HepG2 (cell line): ENCODE results near the gene PTPRCAP. TPM values are rescaled to one million over a fixed set of nuclear protein-coding genes. Genes with fewer than 3 reads are reported as not detected.

Experiments
- AGO1 ChIP-seq: fragments of 200-400 bp; formaldehyde crosslinking; IDR thresholded peaks from 2 replicates; pipeline ENCODE4 v1.6.1; 2017; ENCODE audit warnings: mild to moderate bottlenecking, low read depth, low read length, moderate library complexity; ENCODE audit not compliant: poor library complexity, severe bottlenecking
- ATAD3A ChIP-seq: sonication (generic); formaldehyde crosslinking; IDR thresholded peaks from 2 replicates; pipeline ENCODE4 v1.4.0; 2020; ENCODE audit warnings: missing genetic modification reagents
- BRD4 ChIP-seq: sonication (generic); formaldehyde crosslinking; IDR thresholded peaks from 2 replicates; pipeline ENCODE4 v1.4.0; 2020; ENCODE audit warnings: missing genetic modification reagents
- FUBP1 ChIP-seq: sonication (generic); formaldehyde crosslinking; IDR thresholded peaks from 2 replicates; pipeline ENCODE4 v1.5.1; 2020; ENCODE audit warnings: missing genetic modification reagents, mild to moderate bottlenecking, borderline replicate concordance
- GTF3A ChIP-seq: sonication (generic); formaldehyde crosslinking; conservative IDR thresholded peaks from 2 replicates; pipeline ENCODE4 v1.4.0; 2020; ENCODE audit warnings: mild to moderate bottlenecking, missing genetic modification reagents
- IRF9 ChIP-seq: sonication (generic); formaldehyde crosslinking; IDR thresholded peaks from 2 replicates; pipeline ENCODE4 v1.8.0; 2022; ENCODE audit warnings: missing genetic modification reagents, mild to moderate bottlenecking, borderline replicate concordance
- KIAA2018 ChIP-seq: sonication (generic); formaldehyde crosslinking; IDR thresholded peaks from 2 replicates; pipeline ENCODE4 v1.5.0; 2020; ENCODE audit warnings: mild to moderate bottlenecking, missing genetic modification reagents, borderline replicate concordance
- PAX8 ChIP-seq: sonication (generic); formaldehyde crosslinking; IDR thresholded peaks from 2 replicates; pipeline ENCODE4 v1.8.0; 2022; ENCODE audit warnings: mild to moderate bottlenecking, missing genetic modification reagents, borderline replicate concordance
- RBM22 ChIP-seq: fragments of 200-400 bp; formaldehyde crosslinking; optimal IDR thresholded peaks from 2 replicates; pipeline ENCODE3; 2017; ENCODE audit warnings: mild to moderate bottlenecking, low read length, moderate library complexity
- SAP130 ChIP-seq: IDR thresholded peaks from 2 replicates; pipeline ENCODE4 v1.6.1; 2016; ENCODE audit warnings: low read depth
- ZFP1 ChIP-seq: IDR thresholded peaks from 2 replicates; pipeline ENCODE4 v1.6.1; 2016
- ZNF3 ChIP-seq: IDR thresholded peaks from 2 replicates; pipeline ENCODE4 v1.7.0; 2017; ENCODE audit warnings: inconsistent platforms
- ZNF431 ChIP-seq: sonication (generic); formaldehyde crosslinking; IDR thresholded peaks from 2 replicates; pipeline ENCODE4 v1.9.0; 2022; ENCODE audit warnings: missing genetic modification reagents, low read depth, mild to moderate bottlenecking, borderline replicate concordance
- ZSCAN31 ChIP-seq: sonication (generic); formaldehyde crosslinking; IDR thresholded peaks from 2 replicates; pipeline ENCODE4 v1.5.0; 2020; ENCODE audit warnings: low read depth, mild to moderate bottlenecking, missing genetic modification reagents
- ZXDC ChIP-seq: sonication (generic); formaldehyde crosslinking; IDR thresholded peaks from 2 replicates; pipeline ENCODE4 v1.5.0; 2020; ENCODE audit warnings: mild to moderate bottlenecking, missing genetic modification reagents
- polyA plus RNA-seq, 8 experiments: library from polyadenylated mRNA; depleted of rRNA in 3 of 8; stranded (reverse) in 7 of 8; unstranded in 1 of 8; fragments of >200 nt; fragmentation: Illumina TruSeq in 4 of 8; extraction: Trizol in 4 of 8; gene quantifications; 2 replicates each; pipeline versions ENCODE4 v1.2.1 to v1.2.3, GENCODE V29; 2011 to 2016; ENCODE audit warnings: low read depth in 4 of 8, missing spikeins in 1 of 8, mixed read lengths in 1 of 8; ENCODE audit not compliant: insufficient read depth in 1 of 8
- total RNA-seq, 5 experiments: library from RNA; depleted of rRNA; stranded (reverse); fragments of >200 nt; fragmentation: Illumina TruSeq; extraction: Trizol; gene quantifications; 2 replicates each; pipeline ENCODE4 v1.2.3, GENCODE V29; 2016; ENCODE audit warnings: low read depth in 1 of 5

PTPRCAP gene
- total and polyA plus RNA-seq, 2 of the 13 experiments (the other 11 are each of a cell fraction or from before 2014, with no cell fraction given): 0.60 to 0.70 TPM

- TF ChIP-seq KIAA2018 (no peak), ZXDC (peak; percentile 39; the same call in 1 of the 2 replicates), BRD4 (no peak), ZFP1 (CRISPR knock-in tag) (no peak), AGO1 (peak; percentile 56), IRF9 (CRISPR knock-in tag) (0 out of 2 replicates have a peak, but pooled peaks have one; percentile 66), FUBP1 (no peak), ZNF3 (CRISPR knock-in tag) (peak; percentile 46; the same call in 1 of the 2 replicates), GTF3A (CRISPR knock-in tag) (no peak), SAP130 (CRISPR knock-in tag) (peak; percentile 58), PAX8 (CRISPR knock-in tag) (no peak), ATAD3A (CRISPR knock-in tag) (no peak), ZNF431 (CRISPR knock-in tag) (no peak), RBM22 (no peak), ZSCAN31 (CRISPR knock-in tag) (no peak)
Measured at GRCh38 chr11:67463680-67464410, 26.4 kb upstream of the PTPRCAP start (continued).
